HG02981 (cell line): ENCODE data around the gene ZNHIT3.

Experiments
- ATAC-seq: cut with Tn5 transposase; IDR thresholded peaks from one replicate; pipeline ENCODE4 v1.9.1; 2021; ENCODE audit warnings: mild to moderate bottlenecking, moderate library complexity; ENCODE audit not compliant: unreplicated experiment

ZNHIT3 gene

GRCh38 chr17:36509272-36509985 is 22.9 kb downstream of the ZNHIT3 start:
- no peak for ATAC-seq

- ATAC-seq = no peak
Measured at GRCh38 chr17:36510636-36511035, 24.2 kb downstream of the ZNHIT3 start.

DNA sequence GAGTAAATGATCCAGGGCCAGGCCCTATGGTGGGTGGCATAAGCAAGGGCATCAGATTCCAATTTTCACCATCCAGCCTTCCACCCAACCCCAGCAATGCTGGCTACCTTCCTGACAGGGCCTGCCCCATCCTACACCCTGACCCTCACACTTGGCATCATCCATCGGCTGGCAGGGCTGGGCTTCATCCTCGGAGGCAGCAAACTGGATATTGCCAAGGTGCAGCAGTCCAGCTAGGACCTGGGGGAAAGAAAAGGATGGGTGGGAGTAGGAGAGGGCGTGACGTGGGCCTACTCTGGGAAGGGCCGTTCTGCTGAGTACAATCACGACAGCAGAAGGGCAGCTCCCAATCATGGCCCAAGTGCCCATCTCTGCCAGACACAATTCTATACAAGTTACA is 24.7 kb downstream of the ZNHIT3 start:
- ATAC-seq = no peak

GRCh38 chr17:36512641-36513040 is 26.2 kb downstream of the ZNHIT3 start:
- no peak for ATAC-seq

DNA sequence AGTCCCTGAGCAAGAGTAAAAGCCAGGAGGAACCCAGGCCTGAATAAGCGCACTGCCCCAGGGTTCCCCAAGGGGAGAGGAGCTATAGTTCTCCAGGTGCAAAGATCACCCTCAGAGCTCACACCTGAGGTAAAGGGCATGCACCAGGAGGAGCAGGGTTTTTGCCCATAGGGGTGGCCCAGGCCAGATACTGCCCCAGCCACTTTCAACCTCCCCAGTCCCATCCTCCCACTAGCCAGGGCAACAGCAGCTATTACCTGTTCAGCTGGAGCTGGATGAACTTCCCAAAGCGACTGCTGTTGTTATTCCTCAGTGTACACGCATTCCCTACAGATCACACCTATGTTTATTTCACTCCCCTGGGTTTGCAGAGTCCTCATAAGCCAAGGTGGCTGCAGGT is 28.4 kb downstream of the ZNHIT3 start:
- ATAC-seq = no peak

DNA sequence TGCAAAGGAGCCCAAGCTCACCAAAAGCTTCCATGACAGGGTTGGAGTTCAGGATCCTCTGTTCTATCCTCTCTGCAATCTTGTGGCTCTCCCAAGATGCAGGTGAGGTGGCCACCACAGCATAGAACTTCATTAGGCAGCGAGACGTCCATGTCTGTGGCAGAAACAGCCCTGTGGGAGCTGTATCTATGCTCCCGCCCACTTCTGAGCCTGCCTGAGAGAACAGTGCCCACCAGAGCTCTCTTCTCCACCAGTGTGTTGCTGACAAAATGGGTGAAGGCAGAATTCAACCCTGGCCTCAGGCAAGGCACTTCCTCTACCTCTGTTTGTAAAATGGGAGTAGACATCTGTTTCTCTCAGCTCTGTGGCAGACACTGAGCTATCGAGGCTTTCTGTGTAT is 29.4 kb downstream of the ZNHIT3 start:
- ATAC-seq = no peak

DNA sequence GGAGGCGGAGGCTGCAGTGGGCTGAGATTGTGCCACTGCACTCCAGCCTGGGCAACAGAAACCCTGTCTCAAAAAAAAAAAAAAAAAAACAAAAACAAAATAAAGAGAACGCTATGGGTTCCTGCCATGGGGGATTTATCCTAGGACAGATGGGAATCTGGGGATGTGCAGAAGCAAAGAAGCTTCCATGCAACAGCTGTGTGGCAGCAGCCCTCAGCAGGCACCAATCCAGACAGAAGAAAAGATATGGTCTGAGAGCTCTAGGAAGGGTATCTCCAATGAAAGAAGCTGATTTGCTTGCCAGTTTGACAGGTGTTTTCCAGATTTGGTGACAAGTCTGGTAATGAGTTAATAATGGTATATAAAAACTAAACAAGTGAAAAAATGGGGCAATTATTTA is 36.6 kb downstream of the ZNHIT3 start:
- no peak for ATAC-seq

DNA sequence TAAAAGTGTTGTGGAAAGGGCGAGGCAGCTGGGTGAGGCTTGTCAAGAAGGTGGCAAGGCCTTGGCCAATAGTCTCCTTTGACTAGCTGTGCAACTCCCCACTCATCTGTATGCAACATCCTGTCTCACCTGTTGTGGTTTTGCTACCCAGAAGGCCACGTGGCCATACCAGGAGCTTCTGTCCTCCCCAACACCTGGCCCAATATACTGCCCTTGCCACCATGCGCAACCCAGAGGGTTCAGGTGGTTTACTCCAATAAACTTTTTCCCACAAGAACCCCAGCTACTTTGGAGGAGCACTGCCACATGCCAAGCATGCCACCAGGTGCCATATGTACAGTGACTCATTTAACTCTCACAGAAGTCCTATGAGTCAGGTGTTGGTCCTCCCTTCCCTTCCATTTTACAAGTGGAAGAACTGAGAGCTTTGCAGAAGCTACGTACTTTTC is 38.0 kb downstream of the ZNHIT3 start:
- ATAC-seq = no peak

DNA sequence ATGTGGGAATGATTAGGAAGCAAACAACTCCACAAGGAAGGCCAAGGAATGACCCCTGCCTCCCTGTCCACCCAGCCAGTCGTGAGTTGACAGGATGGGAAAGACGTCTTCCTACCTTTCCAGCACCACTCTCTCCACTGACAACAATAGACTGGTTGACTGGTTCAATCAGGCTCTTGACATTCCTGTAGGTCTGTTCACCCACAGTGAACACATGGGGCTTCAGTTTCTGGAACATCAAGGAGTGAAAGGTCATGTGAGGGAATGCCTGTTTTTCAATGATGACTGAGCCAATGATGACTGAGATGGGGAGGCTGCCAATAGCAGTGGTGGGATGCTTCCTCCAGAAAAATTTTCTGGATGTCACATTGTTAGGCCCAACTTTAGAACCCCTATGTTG is 38.6 kb downstream of the ZNHIT3 start:
- no peak for ATAC-seq

- ATAC-seq = no peak
Measured at GRCh38 chr17:36525888-36526287, 39.4 kb downstream of the ZNHIT3 start.

GRCh38 chr17:36527621-36528250 is 41.3 kb downstream of the ZNHIT3 start:
- no peak for ATAC-seq

- ATAC-seq = no peak
Measured at GRCh38 chr17:36529121-36529520, 42.6 kb downstream of the ZNHIT3 start.

- no peak for ATAC-seq
Measured at GRCh38 chr17:36532435-36532975, 46.0 kb downstream of the ZNHIT3 start.

GRCh38 chr17:36533935-36534839 is 47.7 kb downstream of the ZNHIT3 start:
- no peak for ATAC-seq

GRCh38 chr17:36534840-36535668 is 48.6 kb downstream of the ZNHIT3 start, which contains the start of the genes MYO19 and PIGW:
Gene MYO19, minus strand, starts transcription at chr17:36534868. Its CDS starts 2,330 bp downstream, at chr17:36532538.
Gene PIGW, plus strand, starts transcription at chr17:36534987. Its CDS starts 2,115 bp downstream, at chr17:36537102.
- ATAC-seq = peak; percentile 82

DNA sequence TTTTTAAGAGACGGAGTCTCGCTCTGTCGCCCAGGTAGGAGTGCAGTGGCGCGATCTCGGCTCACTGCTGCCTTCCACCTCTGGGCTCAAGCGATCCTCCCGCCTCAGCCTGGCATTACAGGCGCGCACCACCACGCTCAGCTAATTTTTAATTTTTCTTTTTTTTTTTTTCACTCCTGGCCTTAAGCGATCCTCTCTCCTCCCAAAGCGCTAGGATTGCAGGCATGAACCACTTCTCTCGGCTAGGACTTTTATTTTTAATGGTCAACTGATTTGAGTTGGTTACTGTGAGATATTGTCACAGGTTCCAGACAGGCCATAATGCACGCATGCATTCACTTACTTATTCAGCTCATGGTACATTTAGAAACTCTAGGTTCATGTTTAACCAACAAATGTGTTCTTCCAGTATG is 49.2 kb downstream of the ZNHIT3 start:
- peak; percentile 19 for ATAC-seq

DNA sequence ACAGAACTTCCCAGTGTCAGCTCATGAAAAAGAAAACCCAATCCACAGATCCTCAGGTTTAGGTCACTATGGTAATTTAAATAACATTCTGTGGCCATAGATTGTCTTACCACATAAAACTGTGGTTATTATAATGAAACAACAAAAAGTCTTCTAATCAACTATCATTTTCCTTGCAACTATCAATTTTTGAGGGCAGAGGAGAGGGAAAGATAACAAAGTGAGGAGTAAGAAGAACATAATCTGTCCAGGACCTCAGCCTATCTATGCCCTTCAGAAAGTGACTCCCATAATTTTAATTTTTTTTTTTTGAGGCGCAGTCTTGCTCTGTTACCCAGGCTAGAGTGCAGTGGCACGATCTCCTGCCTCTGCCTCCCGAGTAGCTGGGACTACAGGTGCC is 54.2 kb downstream of the ZNHIT3 start:
- no peak for ATAC-seq

- ATAC-seq = no peak
Measured at GRCh38 chr17:36542755-36543154, 56.3 kb downstream of the ZNHIT3 start.

DNA sequence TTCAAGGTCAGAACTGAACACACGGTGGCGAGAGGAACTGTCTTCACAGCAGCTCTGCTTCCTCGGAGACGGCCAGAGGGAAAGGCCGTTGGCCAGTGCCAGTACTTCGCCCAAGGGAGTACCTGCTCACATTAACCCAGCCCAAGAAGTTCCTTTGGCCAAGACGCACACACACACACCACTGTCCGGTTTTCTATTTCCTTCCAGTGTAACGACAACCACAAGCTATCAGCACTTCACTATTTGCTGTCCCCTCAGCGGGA is 57.5 kb downstream of the ZNHIT3 start:
- no peak for ATAC-seq

DNA sequence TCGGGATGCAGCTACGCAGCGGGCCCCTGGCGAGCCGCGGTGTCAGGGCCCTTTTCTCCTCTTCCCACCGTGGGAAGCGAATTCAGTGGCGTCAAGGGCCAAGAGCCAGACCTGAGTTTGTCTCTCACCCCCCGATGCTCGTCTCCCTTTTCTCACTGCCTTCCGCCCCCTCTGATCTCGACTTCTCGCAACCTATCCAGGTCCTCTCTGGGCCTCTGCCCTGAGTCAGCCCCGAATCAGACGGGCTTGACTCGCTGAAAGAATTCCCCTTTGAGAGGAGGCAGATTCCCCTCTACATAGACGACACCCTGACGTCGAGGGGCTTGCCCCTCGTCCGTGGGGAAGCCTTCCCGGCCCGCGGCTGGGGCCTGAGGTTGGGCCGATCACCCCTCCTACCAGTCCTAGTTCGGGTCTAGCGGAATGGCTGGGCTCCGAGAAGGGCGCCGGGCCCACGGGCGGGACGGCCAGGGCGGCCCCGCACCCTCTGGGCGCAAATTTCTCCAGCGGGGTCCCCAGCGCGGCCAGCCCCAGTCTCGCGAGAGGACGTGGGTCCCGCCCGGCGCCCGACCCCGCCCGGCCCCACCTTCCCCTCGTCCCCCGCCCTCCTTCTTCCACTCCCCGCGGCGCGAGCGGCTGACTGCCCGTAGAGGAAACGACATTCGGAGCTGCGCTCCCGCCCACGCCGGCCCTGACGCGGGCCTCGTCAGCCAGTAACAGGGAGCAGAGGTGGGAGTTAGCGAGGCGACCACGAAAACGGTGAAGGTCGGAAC is 58.0 kb downstream of the ZNHIT3 start, which contains the start of gene GGNBP2:
Gene GGNBP2, plus strand, starts transcription at position 613 of the 770 bp plus-strand sequence. CDS start 806 bp downstream, outside the sequence.
- ATAC-seq = peak; percentile 50
